Brain pericyte (primary cell): Measurements from ENCODE around the gene NT5DC2.

ENCODE experiments used
- DNase-seq: peaks from one replicate; pipeline ENCODE4 v3.0.0-alpha.2; 2012; ENCODE audit warnings: low read depth, low spot score

NT5DC2 gene

DNA sequence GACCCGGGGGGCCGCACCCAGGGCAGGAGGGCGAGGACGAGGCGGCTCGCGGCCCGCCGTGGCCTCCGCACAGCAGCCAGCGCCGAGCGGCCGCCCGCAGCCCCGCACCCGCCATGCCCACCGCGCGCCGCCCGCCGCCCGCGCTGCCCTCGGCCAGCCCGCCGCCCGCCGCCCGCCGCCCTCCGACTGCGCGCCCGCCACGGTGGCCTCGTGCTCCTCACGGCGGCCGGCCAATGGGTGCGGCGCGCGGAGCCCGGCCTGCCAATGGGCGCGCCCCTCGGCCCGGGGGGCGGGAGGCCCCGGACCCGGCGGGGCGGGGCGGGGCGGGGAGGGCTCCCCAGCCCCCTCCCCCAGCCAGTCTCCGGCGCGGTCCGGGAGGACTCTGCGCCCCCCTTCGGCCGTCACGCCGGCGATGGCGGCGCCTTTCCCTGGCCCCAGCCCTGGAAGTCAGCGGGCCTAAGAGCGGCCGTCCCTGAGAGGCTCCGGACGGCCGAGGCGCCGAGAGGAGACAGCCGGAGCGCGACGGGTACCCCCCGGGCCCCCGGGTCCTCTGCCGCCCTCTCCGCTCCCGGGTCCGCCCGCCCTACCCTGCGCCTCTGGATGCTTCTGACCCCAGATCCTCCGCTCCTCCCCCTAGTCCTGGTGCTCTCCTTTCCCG lies at the start of gene NT5DC2:
NT5DC2 (minus strand) TSS at position 235 of the 658 bp plus-strand sequence; CDS start at position 115, 120 bp downstream.
- no peak for DNase-seq

GRCh38 chr3:52574056-52574965 lies 40.7 kb upstream of the NT5DC2 start:
- DNase-seq, result no peak

- no peak for DNase-seq
Measured at GRCh38 chr3:52572221-52572620, 38.6 kb upstream of the NT5DC2 start.

DNA sequence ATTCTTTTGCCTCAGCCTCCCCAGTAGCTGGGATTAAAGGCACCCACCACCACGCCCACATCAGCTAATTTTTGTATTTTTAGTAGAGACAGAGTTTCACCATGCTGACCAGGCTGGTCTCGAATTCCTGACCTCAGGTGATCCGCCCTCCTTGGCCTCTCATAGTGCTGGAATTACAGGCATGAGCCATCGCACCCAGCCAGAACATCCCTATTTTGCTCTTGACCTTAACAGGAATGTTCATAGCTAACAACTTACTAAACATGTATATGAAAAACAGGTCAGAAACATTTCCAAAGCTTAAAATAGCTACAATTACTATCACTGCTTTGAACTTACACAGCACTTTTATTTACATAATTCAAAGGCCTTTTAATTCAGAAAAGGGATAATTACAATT lies 36.4 kb upstream of the NT5DC2 start:
- DNase-seq, result no peak

DNA sequence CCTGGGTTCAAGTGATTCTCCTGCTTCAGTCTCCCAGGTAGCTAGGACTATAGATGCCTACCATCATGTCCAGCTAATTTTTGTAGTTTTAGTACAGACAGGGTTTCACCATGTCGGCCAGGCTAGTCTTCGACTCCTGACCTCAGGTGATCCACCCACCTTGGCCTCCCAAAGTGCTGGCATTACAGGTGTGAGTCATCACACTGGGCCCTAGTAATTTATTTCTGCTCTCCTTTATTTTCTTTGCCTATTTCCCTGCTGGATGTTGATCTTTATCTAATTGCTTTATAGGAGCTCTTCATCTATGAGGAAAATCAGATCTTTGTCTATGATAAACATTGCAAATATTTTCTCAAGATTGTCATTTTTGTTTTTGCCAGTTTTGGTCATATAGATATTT lies 34.4 kb upstream of the NT5DC2 start:
- no peak for DNase-seq

- no peak for DNase-seq
Measured at GRCh38 chr3:52563984-52564383, 30.3 kb upstream of the NT5DC2 start.

- DNase-seq, result no peak
Measured at GRCh38 chr3:52561028-52561747, 27.5 kb upstream of the NT5DC2 start.

GRCh38 chr3:52558436-52558835 lies 24.8 kb upstream of the NT5DC2 start:
- DNase-seq, result no peak

DNA sequence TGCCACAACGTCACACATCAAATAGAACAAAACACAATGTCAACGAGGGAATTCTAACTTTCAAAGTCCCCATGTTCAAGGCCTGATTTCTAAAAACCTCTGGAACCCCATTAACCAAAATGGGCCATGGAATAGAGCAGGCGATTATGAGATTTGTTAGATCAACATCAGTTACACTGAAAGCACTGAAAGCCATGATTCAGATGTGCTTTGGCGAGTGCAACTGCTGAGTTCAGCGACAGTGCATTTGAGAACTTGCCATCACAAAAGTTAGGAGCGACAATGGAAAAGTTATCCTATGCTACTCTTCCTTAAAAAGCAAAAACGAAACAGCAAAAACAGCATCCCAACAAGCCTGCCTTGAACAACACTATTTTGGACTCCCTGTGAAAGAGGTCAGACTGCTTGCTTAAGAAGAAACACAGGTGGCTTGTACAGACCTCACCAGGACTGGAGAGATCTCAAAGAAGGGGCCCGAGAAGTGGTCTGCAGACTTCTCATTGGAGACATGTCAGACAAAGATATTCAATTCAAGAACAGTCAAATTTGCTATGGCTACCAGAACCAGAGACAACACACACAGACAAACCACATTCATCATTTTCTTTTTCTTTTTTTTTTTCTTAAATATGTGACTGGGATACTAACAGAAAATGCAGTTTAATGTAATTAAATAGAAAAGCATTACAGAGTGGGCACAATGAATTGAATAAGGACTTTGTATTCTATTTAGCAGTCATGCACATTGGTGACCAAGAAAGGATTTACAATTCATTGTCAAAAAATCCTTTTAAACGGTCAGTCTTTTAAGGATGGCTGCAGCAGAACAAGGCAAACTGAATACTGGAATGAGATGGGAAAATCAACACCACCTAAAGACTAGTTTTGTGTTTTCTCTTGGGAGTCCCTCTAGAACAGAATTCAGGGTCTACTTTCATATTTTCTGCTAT lies 23.6 kb upstream of the NT5DC2 start:
- no peak for DNase-seq

- DNase-seq, result no peak
Measured at GRCh38 chr3:52555056-52555455, 21.4 kb upstream of the NT5DC2 start.

DNA sequence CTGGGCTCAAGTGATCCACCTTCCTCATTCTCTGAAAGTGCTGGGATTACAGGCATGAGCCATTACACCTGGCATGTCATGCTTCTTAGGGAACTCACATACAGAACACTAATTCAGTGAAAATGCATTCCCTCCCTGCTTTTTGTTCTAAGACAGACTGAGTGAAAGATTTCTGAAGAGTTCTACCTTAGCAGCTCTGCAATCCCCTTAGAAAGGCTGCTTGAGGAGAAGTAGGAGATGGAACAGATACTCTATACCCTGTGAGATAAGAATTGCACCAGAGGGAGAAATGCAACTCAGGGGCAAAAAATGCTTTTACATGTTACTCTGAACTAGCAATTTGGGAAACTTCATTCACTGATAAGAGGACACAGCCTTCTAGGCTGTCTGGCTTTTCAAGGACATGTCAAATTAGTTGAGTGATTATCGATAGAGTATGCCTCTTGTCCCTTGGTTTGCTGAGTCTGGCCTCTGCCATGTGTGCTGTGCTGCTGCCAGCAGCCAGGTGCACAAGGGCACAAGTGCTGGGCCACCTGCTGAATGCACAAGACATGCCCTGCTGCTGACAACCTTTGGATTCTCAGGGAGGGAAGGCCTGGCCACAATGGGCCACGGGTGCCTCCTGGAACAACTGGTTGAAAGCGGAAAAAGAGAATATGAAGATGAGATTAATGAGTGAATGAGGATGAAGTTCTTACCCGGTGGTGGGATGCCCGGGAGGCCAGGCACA lies 20.5 kb upstream of the NT5DC2 start:
- no peak for DNase-seq

GRCh38 chr3:52552089-52552488 lies 18.4 kb upstream of the NT5DC2 start:
- no peak for DNase-seq

DNA sequence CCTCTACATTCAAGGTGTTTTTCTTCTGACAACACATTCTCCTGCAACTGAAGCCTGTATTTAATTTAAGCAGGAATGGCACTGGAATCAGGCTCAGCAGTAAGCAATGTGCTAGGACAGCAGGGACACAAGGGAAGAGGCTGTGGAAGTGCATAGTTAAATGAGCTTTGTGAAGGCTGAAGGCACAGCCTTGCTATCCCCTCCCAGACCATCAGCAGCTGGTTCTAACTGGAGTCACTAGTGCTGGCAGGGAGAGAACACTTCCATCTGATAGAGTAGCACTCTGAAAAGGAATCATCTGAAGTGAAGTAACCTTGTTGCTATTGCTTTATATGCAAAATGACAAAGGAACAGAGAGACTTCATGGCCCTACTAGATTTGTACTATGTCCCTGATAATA lies 17.5 kb upstream of the NT5DC2 start:
- DNase-seq, result no peak

GRCh38 chr3:52547143-52547542 lies 13.5 kb upstream of the NT5DC2 start:
- no peak for DNase-seq

GRCh38 chr3:52546111-52546901 lies 12.6 kb upstream of the NT5DC2 start:
- DNase-seq, result no peak

DNA sequence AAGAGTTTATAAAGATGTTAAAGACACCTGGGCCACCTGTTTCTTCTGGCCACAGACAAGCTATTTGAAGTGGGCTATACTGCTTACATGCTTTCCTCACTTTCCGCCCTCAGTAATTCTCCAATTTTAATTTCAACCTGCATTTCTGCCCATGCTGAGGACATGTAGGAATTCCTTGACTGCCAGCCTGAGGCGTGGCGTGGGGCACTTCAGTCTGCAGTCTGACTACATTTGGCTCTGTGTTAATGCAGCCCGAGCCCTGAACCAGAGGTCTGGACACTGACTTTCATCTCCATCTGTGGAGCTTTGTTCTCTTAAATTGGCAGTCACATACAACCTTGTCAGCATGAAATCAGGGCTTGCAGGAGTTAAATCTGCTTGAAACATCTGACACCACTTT lies 11.3 kb upstream of the NT5DC2 start:
- DNase-seq, result no peak

DNA sequence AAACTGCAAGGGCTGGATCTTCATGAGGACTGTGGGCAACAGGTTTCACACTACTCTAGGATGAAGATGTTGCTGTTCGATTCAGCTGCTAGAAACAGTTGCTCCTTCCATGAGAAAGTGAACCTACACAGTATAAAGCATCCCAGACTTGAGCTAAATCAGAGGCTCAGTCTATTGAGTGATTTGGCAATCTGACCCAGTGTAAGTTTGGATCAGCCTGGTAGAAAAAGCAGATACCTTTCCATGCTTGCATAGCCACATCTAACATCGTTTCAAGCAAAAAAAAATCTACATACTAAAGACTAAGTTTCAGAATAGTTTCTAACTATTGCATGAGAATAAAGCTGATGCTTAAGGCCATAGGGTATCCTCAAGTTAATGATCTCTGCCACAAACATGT lies 7.4 kb upstream of the NT5DC2 start:
- no peak for DNase-seq

DNA sequence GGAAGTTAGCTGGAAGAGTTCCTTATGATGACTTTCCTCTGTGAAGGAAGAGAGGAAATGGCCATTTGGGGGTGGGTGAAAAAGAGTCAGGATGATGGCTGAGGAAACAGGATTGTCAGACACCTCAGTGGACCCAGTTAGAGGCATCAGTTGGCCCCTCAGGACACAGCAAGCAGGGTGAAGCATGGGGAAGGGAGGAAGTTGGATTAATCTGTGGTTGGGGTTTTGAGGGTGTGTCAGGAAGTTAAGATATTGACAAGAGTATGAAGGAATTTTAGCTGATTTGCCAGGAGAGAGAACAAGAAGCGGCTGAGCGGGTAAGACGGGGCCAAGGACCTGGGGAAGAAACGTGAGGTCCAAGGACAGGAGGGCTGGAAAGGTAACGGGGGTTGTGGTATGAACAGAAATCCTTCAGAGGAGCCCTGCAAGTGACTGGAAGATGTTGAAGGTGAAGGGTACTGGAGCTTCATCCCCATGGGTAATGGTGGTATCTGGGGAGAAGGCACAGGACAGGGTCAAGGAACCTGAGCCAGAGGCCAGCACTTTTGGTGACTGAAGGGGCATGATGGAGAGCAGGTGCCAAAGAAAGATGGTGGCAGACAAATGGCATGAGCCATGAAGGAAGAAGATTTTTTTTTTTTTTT lies 5.5 kb upstream of the NT5DC2 start:
- no peak for DNase-seq

DNA sequence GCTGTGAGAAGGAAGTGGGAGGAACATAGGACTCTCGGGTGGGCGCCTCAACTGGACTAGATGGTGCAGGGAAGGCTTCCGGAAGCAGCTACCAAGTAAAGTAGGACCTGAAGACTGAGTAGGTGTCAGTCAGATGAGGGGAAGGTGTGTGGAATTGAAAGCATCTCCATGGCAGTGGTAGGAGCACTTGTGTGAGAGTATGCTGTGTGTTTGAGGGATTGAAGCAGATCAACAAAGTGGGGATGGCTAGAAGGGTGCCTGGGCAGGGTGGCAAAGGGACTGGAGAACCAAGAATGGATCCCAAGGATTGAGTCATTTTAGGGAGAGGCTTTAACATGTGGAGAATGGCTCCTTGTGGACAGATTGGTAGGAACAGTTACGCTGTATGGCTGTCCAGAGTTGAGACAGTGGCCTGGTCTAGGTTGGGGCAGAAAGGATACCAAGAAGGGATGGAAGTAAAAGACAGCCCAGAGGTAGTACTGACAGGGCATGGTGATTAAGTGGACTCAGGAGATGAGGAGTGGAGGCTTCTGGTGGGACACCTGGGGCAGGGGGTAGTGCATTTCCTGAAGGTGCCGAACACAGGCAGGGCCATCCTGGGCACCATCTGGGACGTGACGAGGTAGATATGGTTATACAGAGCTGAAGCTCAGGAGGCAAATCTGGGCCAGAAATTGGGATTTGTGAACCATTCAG lies 4.2 kb upstream of the NT5DC2 start:
- no peak for DNase-seq
